NCI-H226 (cell line): Measurements from ENCODE around the gene TEX53.
A peak's percentile ranks its signal among the peaks of the same experiment; 100 is the strongest.

ENCODE experiments used
- DNase-seq: peaks from one replicate; pipeline ENCODE4 v3.0.0-alpha.2; 2015

Gene TEX53

DNA sequence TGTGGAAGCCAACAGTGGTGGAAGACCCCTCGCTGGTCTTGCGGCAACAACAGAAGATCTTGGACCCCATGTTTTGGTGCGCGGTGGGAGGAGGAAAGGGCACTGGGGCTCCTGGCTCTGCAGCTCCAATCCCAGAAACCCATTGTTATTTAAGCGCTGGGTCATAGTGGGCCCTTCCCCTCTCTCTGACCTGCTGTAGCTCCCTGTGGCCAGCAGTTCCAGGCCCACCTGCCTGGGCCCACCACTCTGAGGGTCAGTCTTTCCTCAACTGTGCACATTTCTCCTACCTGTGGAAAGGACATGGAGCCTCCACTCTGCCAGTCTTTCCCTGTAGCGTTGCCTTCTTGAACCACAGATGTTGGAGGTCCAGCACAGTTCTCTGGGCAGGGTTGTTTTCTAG lies at the start of gene TEX53:
Gene TEX53 (minus strand): TSS at position 101 of the 400 bp plus-strand sequence. CDS start 31 bp downstream, at position 70.
- DNase-seq = no peak

DNA sequence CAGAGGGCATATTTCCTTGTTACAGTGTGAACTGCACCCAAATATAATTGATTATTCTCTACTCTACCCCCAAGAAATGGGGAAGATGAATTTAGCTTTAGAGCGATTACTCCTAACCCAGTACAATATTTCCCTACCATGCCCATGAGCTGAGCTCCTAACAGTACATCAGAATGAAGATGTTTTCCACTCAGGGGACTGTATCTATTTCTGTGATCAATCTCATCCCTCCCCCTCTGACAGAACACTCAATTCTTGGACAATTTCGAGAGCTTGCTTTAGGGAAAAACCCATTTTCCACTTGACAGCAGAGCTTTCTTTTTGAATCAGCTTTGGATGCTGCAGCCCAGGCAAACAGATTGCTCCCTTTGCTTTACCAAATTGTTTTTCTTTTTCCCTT lies 49.1 kb upstream of the TEX53 start:
- no peak for DNase-seq

DNA sequence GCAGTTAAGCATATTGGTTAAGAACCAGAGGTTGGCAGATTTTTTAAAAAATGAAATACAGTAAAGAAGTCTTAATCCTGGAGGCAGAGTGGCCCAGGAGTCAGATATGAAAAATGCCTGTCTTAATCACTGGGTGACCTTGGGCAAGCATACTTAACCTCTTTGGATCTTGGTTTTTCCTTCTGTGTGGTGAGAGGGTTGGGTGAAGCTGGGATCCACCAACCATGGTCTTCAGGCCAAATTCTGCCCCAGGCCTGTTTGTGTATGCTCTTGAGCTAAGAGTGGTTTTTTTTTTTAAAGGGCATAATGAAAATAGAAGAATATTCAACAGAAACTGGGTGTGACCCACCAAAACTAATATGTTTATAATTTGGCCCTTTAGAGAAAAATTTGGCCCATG lies 44.4 kb upstream of the TEX53 start:
- DNase-seq = no peak

DNA sequence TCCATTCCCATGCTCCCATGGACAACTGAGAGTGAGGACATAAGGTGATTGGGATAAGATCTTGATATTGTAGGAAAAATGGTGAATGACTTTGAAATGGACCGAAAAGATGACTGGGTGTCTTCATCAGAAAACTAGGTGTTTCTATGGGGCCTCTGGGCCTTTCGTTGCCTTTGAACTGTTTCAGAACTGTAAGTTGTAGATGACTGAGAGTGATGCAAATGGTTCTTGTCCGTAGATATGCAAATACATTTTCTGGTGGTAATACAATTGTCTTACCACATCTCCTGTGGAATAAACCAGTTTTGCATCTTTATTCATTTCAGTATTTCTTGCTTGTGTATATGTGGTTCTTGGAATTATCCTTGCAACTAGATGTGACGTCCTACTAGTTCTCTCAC lies 40.3 kb upstream of the TEX53 start:
- DNase-seq = no peak

DNA sequence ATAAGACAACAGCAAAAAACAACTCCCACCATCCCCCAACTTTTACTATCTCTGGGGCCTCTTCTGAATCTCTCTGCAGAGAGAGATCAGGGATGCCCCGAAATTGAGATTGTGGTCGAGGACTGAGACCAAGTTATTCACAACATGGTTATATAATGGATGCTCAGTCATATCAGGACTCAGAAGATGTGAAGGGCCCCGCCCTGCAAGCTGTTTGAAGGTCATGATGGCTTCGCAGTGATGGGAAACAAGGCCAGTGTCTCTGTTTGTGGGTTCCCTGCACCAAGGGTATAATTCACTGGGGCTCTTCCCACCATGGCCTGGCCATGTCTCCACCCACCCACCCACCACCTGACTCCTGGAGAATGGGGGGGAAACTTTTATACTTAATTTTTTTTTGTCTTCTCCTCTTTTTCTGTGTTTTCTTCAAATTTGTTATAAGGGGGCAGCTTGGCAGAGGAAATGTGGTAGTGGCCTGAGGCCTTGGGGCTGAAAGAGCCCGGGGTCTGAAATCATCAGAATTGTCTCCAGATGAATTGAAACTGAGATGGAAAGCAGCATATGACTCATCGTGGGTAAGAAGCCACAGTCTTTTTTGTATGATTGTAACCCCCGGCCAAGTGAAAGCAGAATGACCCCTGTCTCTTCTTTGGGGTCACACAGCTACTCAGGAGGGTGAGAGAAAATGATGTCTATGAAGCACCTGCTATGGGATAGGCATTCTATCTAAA lies 39.4 kb upstream of the TEX53 start:
- no peak for DNase-seq

DNA sequence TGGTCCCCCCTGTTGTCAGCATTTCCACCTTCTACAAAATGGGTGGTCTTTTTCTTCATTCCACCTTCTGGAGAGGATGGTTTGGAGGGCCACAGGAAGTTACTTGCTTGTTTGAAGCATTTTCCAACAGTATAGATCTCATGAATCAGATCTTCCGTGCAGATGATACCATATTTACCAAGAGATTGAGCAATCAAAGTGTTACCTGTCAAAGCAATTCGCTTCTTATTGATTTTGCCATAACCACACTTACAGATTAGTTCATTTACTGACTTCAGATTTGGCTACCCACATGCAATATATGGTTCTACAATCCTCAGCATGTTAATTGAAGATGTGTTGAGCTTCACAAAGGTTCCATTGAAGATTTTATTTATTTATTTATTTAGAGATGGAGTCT lies 38.3 kb upstream of the TEX53 start:
- DNase-seq = no peak

DNA sequence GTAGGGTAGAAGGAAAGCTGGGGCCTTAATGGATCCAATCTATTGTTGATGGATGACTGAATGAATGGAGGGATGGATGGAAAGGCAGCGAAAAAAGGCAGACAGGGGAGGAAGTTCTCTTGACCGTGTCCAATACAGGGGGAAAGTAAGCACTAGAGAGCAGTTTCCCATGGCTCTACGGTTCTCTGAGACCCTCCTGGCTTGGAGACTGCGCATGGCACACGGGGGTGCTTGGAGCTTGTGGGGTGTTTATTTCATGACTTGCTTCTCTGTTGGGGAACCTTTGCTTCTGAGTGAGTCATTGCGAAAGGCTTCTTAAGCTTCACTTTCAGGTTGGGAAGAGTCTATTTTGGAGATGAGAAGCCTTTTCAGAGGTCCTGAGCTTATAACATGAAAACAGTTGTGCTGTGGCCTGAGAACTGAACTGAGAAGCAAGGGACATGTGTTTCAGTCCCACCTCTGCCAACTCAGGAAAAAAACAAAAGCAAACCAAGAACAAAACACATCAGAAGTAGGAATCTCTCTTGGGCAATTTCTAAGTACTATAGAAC lies 37.2 kb upstream of the TEX53 start:
- no peak for DNase-seq

DNA sequence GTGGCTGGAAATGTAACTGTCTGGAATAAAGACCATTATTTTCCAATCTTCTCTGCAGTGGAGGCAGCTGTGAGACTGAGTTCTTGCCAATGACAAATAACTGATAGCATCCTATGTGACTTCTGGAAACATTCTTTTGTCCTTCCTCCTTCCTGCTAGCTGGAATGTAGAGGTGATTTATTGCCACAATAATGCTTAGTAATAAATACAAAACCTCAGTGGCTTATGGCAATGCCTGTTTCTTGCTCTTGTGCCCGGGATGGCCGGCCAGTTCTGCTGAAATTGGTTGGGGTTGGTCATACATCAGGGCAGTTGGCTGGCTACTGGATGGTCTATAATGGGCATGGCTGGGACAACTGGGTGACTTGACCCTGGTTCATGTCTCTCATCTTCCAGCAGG lies 36.5 kb upstream of the TEX53 start:
- DNase-seq = no peak

DNA sequence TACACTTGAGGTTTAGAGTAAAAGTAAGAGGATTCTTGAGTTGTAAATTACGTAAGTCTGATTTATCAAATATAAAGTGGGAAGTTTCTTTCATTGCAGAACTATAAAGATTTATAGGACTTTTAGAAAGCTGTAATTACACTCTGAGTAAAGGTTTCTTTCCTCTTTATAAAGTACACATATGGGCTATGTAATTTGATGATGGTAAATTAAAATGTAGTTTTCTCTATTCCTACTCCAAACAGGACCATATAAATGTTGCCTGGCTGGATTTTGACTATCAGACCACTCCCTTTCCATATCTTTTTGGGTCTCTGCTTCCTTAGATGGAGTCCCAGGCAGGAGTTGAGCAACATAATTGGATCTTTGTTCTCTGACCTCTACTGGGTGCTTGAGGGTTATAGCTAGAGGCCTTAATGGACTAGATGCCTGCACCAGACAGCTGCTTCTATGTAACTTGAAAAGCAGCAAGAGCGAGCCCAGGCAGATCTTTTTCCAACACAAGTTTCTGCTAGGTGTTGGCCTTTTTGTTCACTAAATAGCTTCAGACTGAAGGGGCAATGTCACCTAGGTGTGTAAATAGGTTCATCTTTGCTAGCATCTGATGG lies 35.7 kb upstream of the TEX53 start:
- no peak for DNase-seq

DNA sequence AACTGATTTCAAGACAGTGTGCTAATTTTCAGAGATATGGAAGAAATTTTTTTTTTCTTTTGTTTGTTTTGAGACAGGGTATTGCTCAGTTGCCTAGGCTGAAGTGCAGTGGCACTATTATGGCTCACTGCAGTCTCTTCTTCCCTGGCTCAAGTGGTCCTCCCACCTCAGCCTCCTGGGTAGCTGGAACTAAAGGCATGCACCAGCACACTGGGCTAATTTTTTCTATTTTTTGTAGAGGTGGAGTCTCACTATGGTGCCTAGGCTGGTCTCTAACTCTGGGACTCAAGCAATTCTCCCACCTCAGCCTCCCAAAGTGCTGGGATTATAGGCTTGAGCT lies 34.3 kb upstream of the TEX53 start:
- DNase-seq = no peak

DNA sequence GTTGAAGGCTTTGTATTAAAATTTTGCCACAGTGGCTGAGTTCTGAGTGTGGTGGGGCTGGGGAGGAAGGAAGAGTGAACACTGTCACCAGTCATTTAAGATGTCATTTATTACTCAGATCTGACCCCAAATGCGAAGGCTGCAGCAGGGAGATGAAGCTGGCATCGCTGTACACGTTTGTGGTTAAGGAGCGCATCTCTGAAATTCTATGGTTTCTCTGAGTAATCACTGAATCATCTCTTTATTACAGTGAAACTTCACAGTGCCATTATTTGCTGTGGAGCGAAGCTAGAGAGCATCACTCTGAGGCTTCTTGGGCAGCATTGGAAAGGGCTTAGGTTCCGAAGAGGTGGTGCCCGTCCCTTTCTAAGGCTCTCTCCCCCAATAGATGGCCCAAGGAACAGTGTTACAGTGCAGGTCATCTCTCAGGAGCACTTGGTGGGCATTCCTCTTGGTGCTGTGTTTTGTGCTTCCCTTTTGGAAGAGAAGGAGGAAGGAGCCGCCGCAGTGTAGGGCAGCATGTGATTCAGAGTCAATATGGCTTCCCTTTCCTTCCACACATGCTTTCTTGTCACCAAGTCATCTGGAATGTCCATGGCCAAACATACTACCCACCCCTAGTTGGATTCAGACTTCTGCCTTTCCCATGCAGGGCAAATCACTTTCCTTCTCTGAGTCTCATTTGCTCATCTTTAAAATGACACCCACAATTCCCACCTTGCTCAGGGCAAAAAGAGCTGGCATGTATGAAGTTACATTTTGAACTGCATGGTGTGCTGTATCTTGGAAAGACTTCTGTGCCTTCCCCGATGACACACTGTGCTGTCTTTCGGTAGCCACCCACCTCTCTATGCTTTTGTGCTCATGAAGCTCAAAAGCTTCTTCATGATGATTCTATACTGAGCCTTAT lies 33.7 kb upstream of the TEX53 start:
- peak; percentile 90 for DNase-seq

DNA sequence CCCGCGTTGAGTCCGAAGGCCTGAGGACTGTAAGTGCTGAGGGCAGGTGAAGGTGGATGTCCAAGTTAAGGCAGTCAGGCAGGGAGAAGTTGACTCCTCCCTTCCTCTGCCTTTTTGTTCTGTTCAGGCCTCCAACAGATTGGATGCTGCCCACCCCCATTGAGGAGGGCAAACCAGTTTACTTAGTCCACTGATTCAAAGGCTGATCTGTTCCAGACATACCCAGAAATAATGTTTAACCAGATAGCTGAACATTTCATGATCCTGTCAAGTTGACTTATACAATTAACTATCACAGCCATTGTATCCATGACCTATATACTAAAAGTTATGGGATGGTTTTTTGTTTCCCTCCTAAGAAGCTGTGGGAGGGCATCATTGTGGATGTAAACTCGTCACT lies 32.7 kb upstream of the TEX53 start:
- no peak for DNase-seq

DNA sequence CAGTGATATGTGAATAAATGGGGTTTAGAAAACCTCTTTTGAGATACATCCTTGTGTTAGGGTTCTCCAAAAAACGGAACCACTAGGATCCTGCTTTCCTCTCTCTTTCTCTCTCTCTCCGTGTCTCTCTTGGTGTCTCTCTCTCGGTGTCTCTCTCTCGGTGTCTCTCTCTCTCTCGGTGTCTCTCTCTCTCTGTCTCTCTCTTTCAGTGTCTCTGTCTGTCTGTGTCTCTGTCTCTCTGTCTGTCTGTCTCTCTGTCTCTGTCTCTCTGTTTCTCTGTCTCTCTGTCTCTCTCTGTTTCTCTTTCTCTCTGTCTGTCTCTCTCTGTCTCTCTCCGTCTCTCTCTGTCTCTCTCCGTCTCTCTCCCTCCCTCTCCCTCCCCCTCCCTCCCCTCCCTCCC lies 32.2 kb upstream of the TEX53 start:
- DNase-seq = no peak

DNA sequence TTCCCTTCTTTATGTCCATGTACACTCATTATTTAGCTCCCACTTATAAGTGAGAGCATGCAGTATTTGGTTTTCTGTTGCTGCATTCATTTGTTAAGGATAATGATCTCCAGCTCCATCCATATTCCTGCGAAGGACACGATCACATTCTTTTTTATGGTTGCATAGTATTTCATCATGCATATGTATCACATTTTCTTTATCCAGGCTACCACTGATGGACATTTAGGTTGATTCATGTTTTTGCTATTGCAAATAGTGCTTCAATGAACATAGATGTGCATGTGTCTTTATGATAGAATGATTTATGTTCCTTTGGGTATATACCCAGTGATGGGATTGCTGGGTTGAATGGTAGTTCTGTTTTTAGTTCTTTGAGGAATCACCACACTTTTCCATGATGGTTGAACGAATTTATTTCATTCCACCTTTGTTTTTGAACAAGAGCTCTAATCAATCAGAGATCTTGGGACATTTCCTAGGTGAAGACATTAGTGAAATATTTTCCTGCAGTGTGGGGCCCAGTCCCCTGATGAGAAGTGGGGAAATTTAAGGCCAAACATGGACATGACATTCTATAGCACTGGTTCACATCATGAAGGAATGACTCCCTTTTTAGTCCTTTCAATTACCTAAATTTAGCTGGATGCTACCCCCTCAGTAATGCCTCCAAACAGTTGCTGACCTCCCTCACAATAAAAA lies 31.5 kb upstream of the TEX53 start:
- no peak for DNase-seq

DNA sequence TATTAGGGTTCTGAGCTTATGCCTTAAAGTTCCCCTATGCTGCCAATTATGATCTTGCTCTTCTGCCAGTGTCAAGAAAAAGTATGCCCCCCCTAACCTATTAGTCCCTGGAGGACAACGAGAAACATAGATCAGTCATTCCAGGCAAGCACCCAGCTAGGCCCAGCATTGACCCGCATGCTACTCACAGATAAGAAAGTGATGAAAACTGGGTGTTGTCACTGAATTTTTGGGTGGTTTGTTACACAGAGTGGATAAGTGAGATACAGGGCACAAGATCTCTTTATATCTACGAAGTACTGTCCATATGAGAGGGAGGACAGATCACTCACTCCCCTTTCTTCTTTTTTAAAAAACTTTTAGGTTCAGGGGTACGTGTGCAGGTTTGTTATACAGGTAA lies 30.8 kb upstream of the TEX53 start:
- DNase-seq = no peak

DNA sequence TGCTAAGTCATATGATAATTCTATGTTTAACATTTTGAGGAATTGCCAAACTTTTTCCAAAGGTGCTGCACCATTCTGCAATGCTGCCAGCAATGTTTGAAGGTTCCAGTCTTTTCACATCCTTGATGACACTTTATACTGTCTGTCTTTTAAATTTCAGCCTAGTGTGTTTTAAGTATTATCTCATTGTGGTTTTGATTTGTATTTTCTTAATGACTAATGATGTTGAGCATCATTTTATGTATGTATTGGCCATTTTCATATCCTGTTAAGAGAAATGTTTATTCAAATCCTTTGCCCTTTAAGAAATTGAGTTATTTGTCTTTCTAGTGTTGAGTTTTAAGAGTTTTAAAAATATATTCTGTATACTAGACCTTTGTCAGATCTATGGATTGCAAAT lies 29.4 kb upstream of the TEX53 start:
- DNase-seq = no peak

DNA sequence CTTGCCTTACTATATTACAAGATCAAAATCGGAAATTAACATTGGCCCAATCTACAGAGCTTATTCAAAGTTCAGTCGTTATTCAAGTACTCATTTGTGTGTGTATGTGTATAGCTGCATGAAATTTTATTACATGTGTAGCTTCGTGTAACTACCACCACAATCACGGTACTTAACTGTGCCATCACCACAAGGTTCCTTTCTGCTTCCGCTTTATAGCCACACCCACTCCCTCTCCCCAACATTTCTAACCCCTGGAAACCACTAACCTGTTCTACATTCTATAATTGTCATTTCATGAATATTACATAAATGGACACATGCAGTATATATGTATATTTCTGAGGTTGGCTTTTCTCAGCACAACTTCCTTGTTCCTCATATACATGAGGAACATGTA lies 28.3 kb upstream of the TEX53 start:
- DNase-seq = no peak

DNA sequence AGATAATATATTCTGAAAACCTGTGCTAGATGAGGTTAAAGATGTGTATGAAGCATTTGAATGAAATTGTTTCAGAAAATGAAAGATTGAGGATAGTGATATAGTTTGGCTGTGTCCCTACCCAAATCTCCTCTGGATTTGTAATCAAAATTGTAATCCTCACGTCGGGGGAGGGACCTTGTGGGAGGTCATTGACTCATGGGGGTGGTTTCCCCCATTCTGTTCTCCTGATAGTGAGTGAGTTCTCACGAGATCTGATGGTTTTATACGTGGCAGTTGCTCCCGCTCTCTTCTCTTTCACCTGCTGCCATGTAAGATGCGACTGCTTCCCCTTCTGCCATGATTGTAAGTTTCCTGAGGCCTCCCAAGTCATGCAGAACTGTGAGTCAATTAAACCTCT lies 26.4 kb upstream of the TEX53 start:
- no peak for DNase-seq

DNA sequence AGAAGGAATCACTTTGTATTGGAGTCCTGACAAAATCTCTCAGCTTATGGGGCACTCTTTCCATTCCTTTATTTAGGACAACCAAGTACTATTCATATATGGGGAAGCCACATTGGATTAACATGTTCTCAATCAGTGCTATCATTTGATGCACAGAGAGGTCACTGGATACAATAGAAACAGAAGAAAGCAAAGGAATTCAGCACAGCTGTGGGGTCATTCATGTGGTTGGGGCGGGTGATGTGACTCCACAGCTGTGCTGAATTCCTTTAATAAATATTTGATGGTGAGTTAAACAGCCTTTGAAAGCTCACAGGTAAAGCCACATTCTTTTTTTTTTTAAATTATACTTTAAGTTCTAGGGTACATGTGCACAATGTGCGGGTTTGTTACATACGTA lies 25.2 kb upstream of the TEX53 start:
- no peak for DNase-seq

DNA sequence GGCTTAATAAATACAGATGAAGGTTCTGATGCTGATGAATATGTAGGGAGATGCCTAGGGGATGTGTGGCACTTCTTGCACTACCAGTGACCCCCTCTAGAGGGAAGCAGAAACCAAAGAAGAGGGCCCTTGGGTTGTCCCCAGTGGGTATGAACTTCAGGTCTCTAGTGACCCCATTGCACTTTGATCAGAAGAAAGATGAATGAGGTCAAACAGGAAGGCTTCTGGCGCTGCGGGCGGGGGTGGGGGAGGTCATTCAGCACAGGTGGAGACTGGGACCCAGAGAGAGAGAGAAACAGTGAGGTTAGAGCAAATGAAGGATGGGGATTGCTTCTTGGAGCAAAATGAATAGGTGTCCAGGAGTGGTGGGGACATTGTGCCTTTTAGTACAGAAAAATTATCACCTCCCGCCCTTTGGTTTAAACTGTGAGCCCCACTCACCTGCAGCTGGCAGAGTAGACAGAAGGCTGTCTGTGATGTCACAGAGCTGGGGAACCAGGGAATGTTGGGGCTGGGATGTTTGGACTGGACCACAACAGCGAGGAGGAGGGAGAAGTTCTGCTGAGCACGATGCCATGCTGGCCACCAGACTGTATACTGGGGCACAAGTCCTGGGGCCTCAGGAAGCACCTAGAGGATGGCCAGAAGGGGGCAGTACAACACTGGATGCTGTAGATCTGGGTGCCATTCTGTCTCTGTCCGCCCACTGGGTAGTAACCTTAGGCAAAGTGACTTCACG lies 24.2 kb upstream of the TEX53 start, which contains the start of gene TEX48:
Gene TEX48 (minus strand): TSS at position 599 of the 739 bp plus-strand sequence. CDS start 10,469 bp downstream, outside the sequence.
- no peak for DNase-seq

DNA sequence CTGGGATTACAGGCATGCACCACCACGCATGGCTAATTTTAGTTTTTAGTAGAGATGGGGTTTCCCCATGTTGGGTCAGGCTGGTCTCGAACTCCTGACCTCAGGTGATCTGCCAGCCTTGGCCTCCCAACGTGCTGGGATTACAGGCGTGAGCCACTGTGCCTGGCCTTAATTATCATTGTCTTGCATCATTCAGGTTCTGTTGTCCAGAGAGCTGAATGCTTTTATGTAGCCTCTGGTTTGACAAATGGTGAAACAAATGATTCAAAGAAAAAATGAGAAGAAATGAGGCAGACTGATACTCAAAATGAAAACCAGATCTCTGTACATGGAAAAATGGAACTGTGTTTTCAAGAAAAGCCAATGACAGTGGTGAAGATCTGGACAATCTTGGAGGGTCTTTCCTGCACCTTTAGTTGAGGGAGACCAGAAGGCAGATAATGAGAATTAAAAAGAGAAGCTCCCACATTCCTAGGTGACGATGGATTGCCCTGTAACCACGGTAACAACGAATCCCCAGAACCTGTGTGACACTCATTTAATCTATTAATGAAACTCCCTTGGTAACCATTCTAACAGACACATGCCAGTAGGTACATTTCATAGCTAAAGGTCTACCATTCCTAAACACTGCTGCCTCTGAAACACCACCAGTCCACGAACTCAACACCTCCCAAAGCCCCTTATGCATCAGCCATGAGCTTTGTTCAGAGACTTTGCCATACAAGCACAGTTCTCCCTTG lies 22.8 kb upstream of the TEX53 start:
- DNase-seq = no peak
